Common myeloid progenitor, CD34-positive (primary cell): Measurements from ENCODE around the gene GMCL1.
A peak's percentile ranks its signal among the peaks of the same experiment; 100 is the strongest.
"Not testable (repeated sequence)": the region's sequence is repeated elsewhere in the genome, so short reads cannot be mapped to it uniquely, and the experiment has no call there.

Experiments
- CTCF ChIA-PET: fragments of 350-600 bp; sonication (Branson Sonifier 250); formaldehyde crosslinking; loops from one replicate; lab custom pipeline; 2021; ENCODE audit warnings: antibody characterized with exemption; lab: Charles Lee
- POLR2A ChIA-PET: fragments of 350-600 bp; sonication (Branson Sonifier 250); formaldehyde crosslinking; loops from one replicate; lab custom pipeline; 2021; ENCODE audit warnings: antibody characterized with exemption; lab: Charles Lee
- DNase-seq, 3 donors: peaks; one replicate each; pipeline versions ENCODE4 v3.0.0 to v3.0.0-alpha.2; 2013
- H3K27ac ChIP-seq, 2 experiments: 1 replicate in 1 of 2; 2 replicates in 1 of 2; pipeline ENCODE4 v1.7.0; 2013; ENCODE audit warnings: inconsistent platforms in 2 of 2, low read length in 2 of 2, mild to moderate bottlenecking in 2 of 2, low read depth in 1 of 2, moderate library complexity in 1 of 2; ENCODE audit not compliant: severe bottlenecking in 2 of 2, insufficient read depth in 1 of 2, poor library complexity in 1 of 2
- H3K27me3 ChIP-seq, 5 experiments: replicated peaks in 2 of 5; 1 replicate in 3 of 5; 2 replicates in 2 of 5; pipeline versions ENCODE4 v1.6.1 to v1.7.0; 2013; ENCODE audit warnings: low read length in 4 of 5, mild to moderate bottlenecking in 2 of 5, moderate library complexity in 2 of 5, inconsistent platforms in 1 of 5; ENCODE audit not compliant: insufficient read depth in 5 of 5, control insufficient read depth in 4 of 5
- H3K36me3 ChIP-seq, 4 experiments: 1 replicate in 2 of 4; 2 replicates in 2 of 4; pipeline versions ENCODE4 v1.6.1 to v1.7.0; 2013; ENCODE audit warnings: low read length in 3 of 4, control low read depth in 1 of 4, mild to moderate bottlenecking in 1 of 4; ENCODE audit not compliant: control insufficient read depth in 4 of 4, insufficient read depth in 4 of 4
- H3K4me1 ChIP-seq, 4 experiments: 1 replicate in 3 of 4; 2 replicates in 1 of 4; pipeline versions ENCODE4 v1.6.1 to v1.7.1; 2013; ENCODE audit warnings: low read length in 3 of 4, mild to moderate bottlenecking in 3 of 4, control low read depth in 1 of 4, inconsistent platforms in 1 of 4, moderate library complexity in 1 of 4; ENCODE audit not compliant: control insufficient read depth in 4 of 4, insufficient read depth in 4 of 4; ENCODE audit errors: control extremely low read depth in 1 of 4
- H3K4me3 ChIP-seq, 7 experiments: 1 replicate in 4 of 7; 2 replicates in 3 of 7; pipeline versions ENCODE4 v1.5.1 to v1.7.0; 2013; ENCODE audit warnings: mild to moderate bottlenecking in 7 of 7, low read length in 6 of 7, moderate library complexity in 6 of 7, inconsistent platforms in 2 of 7, low read depth in 2 of 7, control low read depth in 1 of 7; ENCODE audit not compliant: insufficient read depth in 4 of 7, control insufficient read depth in 1 of 7; ENCODE audit errors: extremely low read depth in 1 of 7
- H3K9me3 ChIP-seq, 5 experiments: 1 replicate in 4 of 5; 2 replicates in 1 of 5; pipeline versions ENCODE4 v1.6.1 to v1.7.1; 2013; ENCODE audit warnings: low read length in 4 of 5, mild to moderate bottlenecking in 2 of 5, inconsistent platforms in 1 of 5, low read depth in 1 of 5, moderate library complexity in 1 of 5; ENCODE audit not compliant: control insufficient read depth in 4 of 5, insufficient read depth in 2 of 5; ENCODE audit errors: control extremely low read depth in 1 of 5
- WGBS: methylation state at CpG from one replicate; pipeline ENCODE4 v1.1.5; 2013; ENCODE audit not compliant: insufficient coverage; 5-methylcytosine and 5-hydroxymethylcytosine counted together

The GMCL1 gene

DNA sequence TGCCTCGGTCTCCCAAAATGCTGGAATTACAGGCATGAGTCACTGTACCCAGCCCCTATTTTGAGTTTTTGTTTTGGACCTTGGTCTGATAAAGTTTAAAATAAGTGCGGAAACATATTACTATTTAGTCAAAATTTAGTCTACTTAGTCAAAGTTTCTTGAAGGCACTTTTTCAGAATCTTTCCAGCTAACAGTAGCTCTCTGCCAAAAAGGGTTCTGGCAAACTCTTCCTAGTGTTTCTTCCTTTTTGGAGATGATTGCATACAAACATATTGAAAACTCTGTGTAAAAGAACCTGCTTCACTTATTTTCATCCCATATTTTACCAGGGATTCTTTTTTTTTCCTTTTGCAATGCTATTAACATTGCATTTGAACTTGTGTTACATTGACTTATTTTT, 28.8 kb downstream of the GMCL1 start:
- Histone ChIP-seq H3K4me1 (no peaks in the 10 kb centered on the region), H3K4me3 (no peak overlapping the region), H3K27ac (no peak overlapping the region), H3K36me3 (peaks cover 12 to 29% (median 20%) of the 10 kb centered on the region in 4 experiments), H3K27me3 (no peaks in the 10 kb centered on the region), H3K9me3 (no peaks in the 10 kb centered on the region)
- no peak for DNase-seq
- POLR2A ChIA-PET, result interaction anchor here (1.0 kb wide), 1 partner anchor 215 kb away, joined by 3 read pairs; the partner anchor contains the start of gene AAK1
- CTCF ChIA-PET, result no interaction called here
- 100% methylated on average over 1 of the region's 2 CpGs for WGBS

DNA sequence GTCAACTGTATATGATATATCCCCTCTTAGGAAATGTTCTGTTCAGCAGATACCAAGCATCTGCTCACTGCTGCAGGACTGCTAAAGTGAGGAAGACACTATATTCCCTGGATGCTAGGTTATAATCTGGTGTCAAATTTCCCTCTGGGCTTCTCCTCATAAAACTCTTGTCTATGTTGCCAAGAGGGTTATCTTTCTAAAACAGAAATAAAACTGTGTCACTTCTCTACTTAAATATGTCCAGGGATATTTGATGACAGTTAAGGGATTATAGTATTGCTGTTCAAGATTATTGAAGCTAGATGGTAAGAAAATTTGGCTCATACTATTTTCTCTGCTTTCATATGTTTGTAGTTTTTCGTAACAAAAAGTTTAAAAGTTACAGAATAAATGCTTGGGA, 33.8 kb downstream of the GMCL1 start:
- CTCF ChIA-PET, result interaction anchor here (0.6 to 1.0 kb wide), 2 partner anchors 16 to 69 kb away, joined by 4 to 6 read pairs; no protein-coding TSS in a partner anchor
- 100% methylated on average over 1 of the region's 1 CpG for WGBS
- Histone ChIP-seq H3K27ac (no peak overlapping the region), H3K9me3 (no peaks in the 10 kb centered on the region), H3K4me1 (no peaks in the 10 kb centered on the region), H3K27me3 (no peaks in the 10 kb centered on the region), H3K4me3 (no peak overlapping the region), H3K36me3 (peaks cover 12 to 50% (median 35%) of the 10 kb centered on the region in 4 experiments)
- DNase-seq, result no peak
- POLR2A ChIA-PET, result interaction anchor here (0.6 kb wide), 1 partner anchor 207 kb away, joined by 5 read pairs; no protein-coding TSS in a partner anchor

DNA sequence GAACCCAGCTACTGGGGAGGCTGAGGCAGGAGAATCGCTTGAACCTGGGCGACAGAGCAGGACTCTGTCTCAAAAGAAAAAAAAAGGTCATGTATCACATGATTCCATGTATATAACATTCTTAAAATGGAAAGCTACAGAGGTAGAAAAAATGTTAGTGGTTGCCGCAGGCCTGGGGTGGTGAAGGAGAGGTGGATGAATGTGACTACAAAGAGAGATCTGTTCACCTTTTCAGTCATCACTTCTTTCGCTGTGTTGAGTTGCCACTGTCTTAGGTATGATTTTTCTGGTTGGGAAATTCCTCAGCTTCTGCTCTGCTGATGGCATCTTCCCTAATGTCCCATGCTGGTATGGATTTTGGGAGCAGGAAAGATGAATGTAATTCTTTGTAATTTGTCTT, 59.0 kb downstream of the GMCL1 start:
- ChIA-PET POLR2A (interaction anchor here (0.6 kb wide), 1 partner anchor 1061 kb away, joined by 3 read pairs; no protein-coding TSS in a partner anchor), CTCF (interaction anchor here (1.3 kb wide), 1 partner anchor 24 kb away, joined by 3 read pairs; no protein-coding TSS in a partner anchor)
- Histone ChIP-seq H3K36me3 (no peaks in the 10 kb centered on the region), H3K27me3 (no peaks in the 10 kb centered on the region), H3K4me3 (no peak overlapping the region), H3K9me3 (no peaks in the 10 kb centered on the region), H3K27ac (no peak overlapping the region), H3K4me1 (peaks cover 0 to 2% (median 2%) of the 10 kb centered on the region in 4 experiments)
- no peak for DNase-seq
- no CpG with 5 or more reads among the region's 4 CpGs for WGBS

DNA sequence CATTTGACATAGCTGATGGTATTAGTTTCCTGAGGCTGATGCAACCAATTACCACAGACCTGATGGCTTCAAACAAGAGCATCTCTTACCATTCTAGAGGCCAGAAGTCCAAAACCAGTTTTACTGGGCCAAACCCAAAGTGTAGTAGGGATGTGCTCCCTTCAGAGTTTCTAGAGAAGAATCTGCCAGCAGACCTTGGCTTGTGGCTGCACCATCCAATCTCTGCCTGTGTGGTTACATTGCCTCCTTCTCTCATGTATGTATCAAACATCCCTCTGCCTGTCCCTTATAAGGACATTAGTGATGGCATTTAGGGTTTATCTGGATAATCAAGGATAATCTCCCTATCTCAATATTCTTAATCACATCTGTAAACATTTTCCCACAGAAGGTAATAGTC, 59.8 kb downstream of the GMCL1 start:
- H3K4me1 ChIP-seq, result peaks cover 0 to 5% (median 4%) of the 10 kb centered on the region in 4 experiments
- ChIA-PET POLR2A (interaction anchor here (0.6 kb wide), 1 partner anchor 1060 kb away, joined by 3 read pairs; no protein-coding TSS in a partner anchor), CTCF (interaction anchor here (0.6 to 1.3 kb wide), 3 partner anchors 9 to 139 kb away, joined by 3 to 4 read pairs (median 3); no protein-coding TSS in a partner anchor)
- H3K9me3 ChIP-seq, result no peaks in the 10 kb centered on the region
- no peaks in the 10 kb centered on the region for H3K36me3 ChIP-seq
- H3K4me3 ChIP-seq, result no peak overlapping the region
- H3K27me3 ChIP-seq, result no peaks in the 10 kb centered on the region
- H3K27ac ChIP-seq, result no peak overlapping the region
- DNase-seq, result no peak

DNA sequence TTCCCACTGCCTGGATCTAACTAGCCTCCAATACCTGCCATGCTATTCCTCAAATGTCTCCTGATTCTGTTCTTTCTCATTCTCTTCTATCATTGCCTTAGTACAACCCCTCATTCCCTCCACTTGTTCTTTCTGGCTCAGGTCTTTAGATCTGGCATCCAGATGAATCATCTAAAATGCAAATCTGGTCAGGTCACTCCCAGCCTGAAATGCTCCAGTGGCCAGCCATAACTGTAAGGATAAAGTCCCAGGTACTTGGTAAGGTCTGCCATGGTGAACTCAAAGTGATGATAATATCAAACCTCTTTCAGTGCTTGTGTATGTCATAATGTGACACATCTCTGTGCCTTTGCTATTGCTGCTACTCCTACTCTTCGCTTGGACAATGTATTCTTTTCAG, 61.4 kb downstream of the GMCL1 start:
- Histone ChIP-seq H3K27me3 (no peaks in the 10 kb centered on the region), H3K4me3 (no peak overlapping the region), H3K36me3 (peaks cover 0 to 2% (median under 1%) of the 10 kb centered on the region in 4 experiments), H3K9me3 (no peaks in the 10 kb centered on the region), H3K4me1 (peaks cover 4 to 14% (median 9%) of the 10 kb centered on the region in 4 experiments), H3K27ac (no peak overlapping the region)
- WGBS, result no CpG with 5 or more reads among the region's 1 CpG
- no peak for DNase-seq
- CTCF ChIA-PET, result no interaction called here
- POLR2A ChIA-PET, result no interaction called here

DNA sequence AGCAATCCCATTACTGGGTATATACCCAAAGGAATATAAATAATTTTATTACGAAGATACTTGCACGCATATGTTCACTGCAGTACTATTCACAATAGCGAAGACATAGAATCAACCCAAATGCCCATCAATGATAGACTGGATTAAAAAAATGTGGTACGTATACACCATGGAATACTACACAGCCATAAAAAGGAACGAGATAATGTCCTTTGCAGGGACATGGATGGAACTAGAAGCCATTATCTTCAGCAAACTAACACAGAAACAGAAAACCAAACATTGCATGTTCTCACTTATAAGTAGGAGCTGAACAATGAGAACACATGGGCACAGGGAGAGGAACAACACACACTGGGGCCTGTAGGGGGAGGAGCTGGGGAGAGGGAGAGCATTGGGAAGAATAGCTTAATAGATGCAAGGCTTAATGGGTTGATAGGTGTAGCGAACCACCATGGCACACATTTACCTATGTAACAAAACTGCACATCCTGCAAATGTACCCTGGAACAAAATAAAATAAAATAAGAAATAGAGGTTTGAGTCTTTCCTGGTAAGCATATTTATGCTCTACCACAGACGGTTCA, 63.5 kb downstream of the GMCL1 start:
- Histone ChIP-seq H3K4me3 (peak overlapping the region in 5 of 7 experiments; percentile 87 to 95 (median 92)), H3K4me1 (peaks cover 4 to 14% (median 9%) of the 10 kb centered on the region in 4 experiments), H3K27ac (peak overlapping the region in 1 of 2 experiments; percentile 90), H3K36me3 (peaks cover 0 to 18% (median 9%) of the 10 kb centered on the region in 4 experiments)
- 100% methylated on average over 1 of the region's 7 CpGs for WGBS
- CTCF ChIA-PET, DNase-seq, H3K27me3 ChIP-seq, H3K9me3 ChIP-seq: not testable (repeated sequence)
- POLR2A ChIA-PET, result interaction anchor here (0.6 to 1.8 kb wide), 2 partner anchors 21 to 427 kb away, joined by 3 to 5 read pairs; partner anchors contain the start of gene MXD1
